ENCODE measurements around the gene PDE3A.

GRCh38 chr12:20361416-20361815, 6.9 kb upstream of the PDE3A start:
- no peak for TF ChIP-seq GATA2 (IDR thresholded peaks at IDR 0.05; ENCODE audit: low read depth, low read length)
- TF ChIP-seq GATA3 (IDR thresholded peaks at IDR 0.05; ENCODE audit: low read depth, low read length), result no peak

Measured in SH-SY5Y (cell line).